ENCODE results near the gene MELTF.

DNA sequence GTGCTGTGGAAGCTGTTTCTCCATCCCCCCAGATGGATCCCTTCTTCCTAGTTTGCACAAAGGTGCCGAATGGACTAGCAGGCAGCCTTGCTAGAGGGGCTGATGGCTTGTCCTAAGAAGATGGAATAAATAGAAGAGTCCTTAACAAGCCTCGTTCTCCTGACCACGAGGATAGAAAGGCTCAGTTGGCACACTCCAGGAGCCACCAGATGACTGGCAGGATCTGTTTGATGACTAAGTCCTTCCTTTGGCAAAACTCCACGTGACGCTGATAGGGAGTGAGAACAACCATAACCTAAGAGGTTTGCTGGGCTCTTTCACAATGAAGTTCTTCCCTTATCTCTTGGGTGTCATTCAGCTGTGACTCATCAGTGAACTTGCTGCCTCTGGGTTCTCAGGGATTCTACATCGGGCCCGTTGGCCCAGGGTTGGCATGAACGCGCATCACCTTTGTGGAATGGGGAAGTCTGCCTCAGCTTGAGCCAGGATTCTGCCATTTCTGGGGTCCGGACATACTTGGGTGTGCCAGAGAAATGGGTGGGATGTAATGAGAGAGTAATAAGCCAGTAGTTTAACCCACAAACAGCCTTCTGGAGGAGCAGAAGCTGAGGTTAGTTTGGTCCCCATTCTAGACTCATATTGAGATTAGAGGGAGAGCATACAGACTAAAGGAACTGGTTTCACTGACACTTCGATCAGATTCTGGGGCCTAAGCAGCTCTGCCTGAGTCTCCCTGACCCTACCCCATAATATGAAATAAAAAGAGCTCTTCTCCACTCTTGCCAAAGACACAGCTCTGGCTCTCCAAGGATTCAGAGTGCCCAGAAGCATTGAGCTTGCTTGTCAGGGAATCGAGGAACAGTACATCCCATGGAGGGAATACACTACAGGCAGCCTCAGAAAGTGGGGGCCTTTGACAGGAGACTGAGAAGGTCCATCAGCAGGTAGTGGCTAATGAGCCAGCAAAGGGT lies 2.0 kb upstream of the MELTF start:
- no peak for TF ChIP-seq POLR2AphosphoS5 (IDR thresholded peaks at IDR 0.05)
- TF ChIP-seq MXI1 (conservative IDR thresholded peaks at IDR 0.05; ENCODE audit: poor library complexity, severe bottlenecking), result no peak
- TF ChIP-seq, protein P1, sequence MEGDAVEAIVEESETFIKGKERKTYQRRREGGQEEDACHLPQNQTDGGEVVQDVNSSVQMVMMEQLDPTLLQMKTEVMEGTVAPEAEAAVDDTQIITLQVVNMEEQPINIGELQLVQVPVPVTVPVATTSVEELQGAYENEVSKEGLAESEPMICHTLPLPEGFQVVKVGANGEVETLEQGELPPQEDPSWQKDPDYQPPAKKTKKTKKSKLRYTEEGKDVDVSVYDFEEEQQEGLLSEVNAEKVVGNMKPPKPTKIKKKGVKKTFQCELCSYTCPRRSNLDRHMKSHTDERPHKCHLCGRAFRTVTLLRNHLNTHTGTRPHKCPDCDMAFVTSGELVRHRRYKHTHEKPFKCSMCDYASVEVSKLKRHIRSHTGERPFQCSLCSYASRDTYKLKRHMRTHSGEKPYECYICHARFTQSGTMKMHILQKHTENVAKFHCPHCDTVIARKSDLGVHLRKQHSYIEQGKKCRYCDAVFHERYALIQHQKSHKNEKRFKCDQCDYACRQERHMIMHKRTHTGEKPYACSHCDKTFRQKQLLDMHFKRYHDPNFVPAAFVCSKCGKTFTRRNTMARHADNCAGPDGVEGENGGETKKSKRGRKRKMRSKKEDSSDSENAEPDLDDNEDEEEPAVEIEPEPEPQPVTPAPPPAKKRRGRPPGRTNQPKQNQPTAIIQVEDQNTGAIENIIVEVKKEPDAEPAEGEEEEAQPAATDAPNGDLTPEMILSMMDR (IDR thresholded peaks at IDR 0.05; ENCODE audit: poor library complexity, severe bottlenecking), result no peak
- TF ChIP-seq TAF1 (IDR thresholded peaks at IDR 0.05; ENCODE audit: low read depth), result no peak
- TF ChIP-seq, protein P2, sequence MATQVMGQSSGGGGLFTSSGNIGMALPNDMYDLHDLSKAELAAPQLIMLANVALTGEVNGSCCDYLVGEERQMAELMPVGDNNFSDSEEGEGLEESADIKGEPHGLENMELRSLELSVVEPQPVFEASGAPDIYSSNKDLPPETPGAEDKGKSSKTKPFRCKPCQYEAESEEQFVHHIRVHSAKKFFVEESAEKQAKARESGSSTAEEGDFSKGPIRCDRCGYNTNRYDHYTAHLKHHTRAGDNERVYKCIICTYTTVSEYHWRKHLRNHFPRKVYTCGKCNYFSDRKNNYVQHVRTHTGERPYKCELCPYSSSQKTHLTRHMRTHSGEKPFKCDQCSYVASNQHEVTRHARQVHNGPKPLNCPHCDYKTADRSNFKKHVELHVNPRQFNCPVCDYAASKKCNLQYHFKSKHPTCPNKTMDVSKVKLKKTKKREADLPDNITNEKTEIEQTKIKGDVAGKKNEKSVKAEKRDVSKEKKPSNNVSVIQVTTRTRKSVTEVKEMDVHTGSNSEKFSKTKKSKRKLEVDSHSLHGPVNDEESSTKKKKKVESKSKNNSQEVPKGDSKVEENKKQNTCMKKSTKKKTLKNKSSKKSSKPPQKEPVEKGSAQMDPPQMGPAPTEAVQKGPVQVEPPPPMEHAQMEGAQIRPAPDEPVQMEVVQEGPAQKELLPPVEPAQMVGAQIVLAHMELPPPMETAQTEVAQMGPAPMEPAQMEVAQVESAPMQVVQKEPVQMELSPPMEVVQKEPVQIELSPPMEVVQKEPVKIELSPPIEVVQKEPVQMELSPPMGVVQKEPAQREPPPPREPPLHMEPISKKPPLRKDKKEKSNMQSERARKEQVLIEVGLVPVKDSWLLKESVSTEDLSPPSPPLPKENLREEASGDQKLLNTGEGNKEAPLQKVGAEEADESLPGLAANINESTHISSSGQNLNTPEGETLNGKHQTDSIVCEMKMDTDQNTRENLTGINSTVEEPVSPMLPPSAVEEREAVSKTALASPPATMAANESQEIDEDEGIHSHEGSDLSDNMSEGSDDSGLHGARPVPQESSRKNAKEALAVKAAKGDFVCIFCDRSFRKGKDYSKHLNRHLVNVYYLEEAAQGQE (IDR thresholded peaks at IDR 0.05; ENCODE audit: borderline replicate concordance), result no peak
- no peak for TF ChIP-seq EZH2 (IDR thresholded peaks at IDR 0.05; ENCODE audit: borderline replicate concordance, insufficient read depth, low read length, poor library complexity, severe bottlenecking)
- no peak for TF ChIP-seq EP300 (conservative IDR thresholded peaks at IDR 0.05; ENCODE audit: poor library complexity, severe bottlenecking)
